ENCODE data around the gene EPAS1. TPM values are rescaled to one million over a fixed set of nuclear protein-coding genes. Genes with fewer than 3 reads are reported as not detected.

The EPAS1 gene
- total RNA-seq, 4 donors from 2014 or later: 124 to 563 (median 182) TPM

GRCh38 chr2:46256563-46257142 lies 40.6 kb upstream of the EPAS1 start:
- TF ChIP-seq POLR2A (IDR thresholded peaks at IDR 0.05): no peak
- TF ChIP-seq CTCF (IDR thresholded peaks at IDR 0.05): no peak
- Histone ChIP-seq H3K27me3 (no peaks in the 10 kb centered on the region), H3K9me3 (no peaks in the 10 kb centered on the region), H3K36me3 (no peaks in the 10 kb centered on the region), H3K4me3 (replicated peaks in 1 of 3) (no peak overlapping the region), H3K27ac (peak overlapping the region in 1 of 3 donors; percentile 38), H3K4me1 (peaks cover 0 to 35% of the 10 kb centered on the region in 2 donors)
- 82 to 83% methylated on average over 5 of the region's 5 CpGs for WGBS, 2 donors
- DNase-seq: no peak
- intact Hi-C loops (cut with DNase I): no loop called here

GRCh38 chr2:46257476-46257875 lies 39.7 kb upstream of the EPAS1 start:
- Histone ChIP-seq H3K9me3 (no peaks in the 10 kb centered on the region), H3K36me3 (no peaks in the 10 kb centered on the region), H3K4me1 (peaks cover 0 to 35% of the 10 kb centered on the region in 2 donors), H3K4me3 (replicated peaks in 1 of 3) (no peak overlapping the region), H3K27ac (peak overlapping the region in 2 of 3 donors; percentile 37 to 38), H3K27me3 (no peaks in the 10 kb centered on the region)
- WGBS, 2 donors: 34 to 45% methylated on average over 4 of the region's 4 CpGs
- intact Hi-C loops (cut with DNase I): no loop called here
- DNase-seq: no peak
- TF ChIP-seq CTCF (IDR thresholded peaks at IDR 0.05): no peak
- TF ChIP-seq POLR2A (IDR thresholded peaks at IDR 0.05): no peak

- peak overlapping the region in 2 of 3 donors; percentile 37 to 38 for H3K27ac ChIP-seq
- WGBS, 2 donors: 80 to 83% methylated on average over 5 of the region's 5 CpGs
- intact Hi-C loops (cut with DNase I): no loop called here
Observed at GRCh38 chr2:46257980-46258379, 39.2 kb upstream of the EPAS1 start.

GRCh38 chr2:46258937-46259776 lies 38.0 kb upstream of the EPAS1 start:
- no peak overlapping the region for H3K4me3 ChIP-seq (replicated peaks in 1 of 3)
- intact Hi-C loops (cut with DNase I): no loop called here
- no peaks in the 10 kb centered on the region for H3K9me3 ChIP-seq
- no peaks in the 10 kb centered on the region for H3K36me3 ChIP-seq
- H3K27me3 ChIP-seq: no peaks in the 10 kb centered on the region
- peak overlapping the region; percentile 17 to 26 (median 18) for H3K27ac ChIP-seq
- peaks cover 0 to 32% of the 10 kb centered on the region in 2 donors for H3K4me1 ChIP-seq
- DNase-seq: no peak
- TF ChIP-seq CTCF (IDR thresholded peaks at IDR 0.05) (no peak), POLR2A (IDR thresholded peaks at IDR 0.05) (no peak)
- whole genome bisulfite sequencing, 2 donors: 86% methylated on average over 5 of the region's 5 CpGs

More at GRCh38 chr2:46257980-46258379, 39.2 kb upstream of the EPAS1 start:
- DNase-seq: no peak
- Histone ChIP-seq H3K36me3 (no peaks in the 10 kb centered on the region), H3K9me3 (no peaks in the 10 kb centered on the region), H3K27me3 (no peaks in the 10 kb centered on the region), H3K4me1 (peaks cover 0 to 32% of the 10 kb centered on the region in 2 donors), H3K4me3 (replicated peaks in 1 of 3) (no peak overlapping the region)
- TF ChIP-seq POLR2A (IDR thresholded peaks at IDR 0.05) (no peak), CTCF (IDR thresholded peaks at IDR 0.05) (no peak)

- Histone ChIP-seq H3K4me3 (replicated peaks in 1 of 3) (no peak overlapping the region), H3K27ac (peak overlapping the region; percentile 17 to 26 (median 18)), H3K36me3 (no peaks in the 10 kb centered on the region), H3K9me3 (no peaks in the 10 kb centered on the region), H3K4me1 (peaks cover 0 to 32% of the 10 kb centered on the region in 2 donors), H3K27me3 (no peaks in the 10 kb centered on the region)
- intact Hi-C loops (cut with DNase I): no loop called here
- no peak for DNase-seq
- 47 to 56% methylated on average over 1 of the region's 1 CpG for WGBS, 2 donors
- TF ChIP-seq POLR2A (IDR thresholded peaks at IDR 0.05): no peak
- no peak for TF ChIP-seq CTCF (IDR thresholded peaks at IDR 0.05)
Observed at GRCh38 chr2:46259777-46260168, 37.4 kb upstream of the EPAS1 start.

Measured in thyroid gland (tissue), 4 donors.